Panc1 (cell line): ENCODE results near the gene ZNF239. TPM values are rescaled to one million over a fixed set of nuclear protein-coding genes. Genes with fewer than 3 reads are reported as not detected.
A peak's percentile ranks its signal among the peaks of the same experiment; 100 is the strongest.

ENCODE experiments used
- ATAC-seq: fragments of 200-7000 bp; cut with Tn5 transposase; 2 replicates; pipeline ENCODE4 v1.9.1; 2020; ENCODE audit warnings: mild to moderate bottlenecking, moderate library complexity
- BruUV-seq: library from RNA; stranded (reverse); fragments of 400-500 nt; replicated peaks from 2 replicates; lab custom pipeline; 2021; lab: Mats Ljungman, UMichigan
- CTCF ChIA-PET: fragments of 300-600 bp; sonication (Branson Sonifier 250); formaldehyde crosslinking; loops from one replicate; lab custom pipeline; 2022; ENCODE audit warnings: antibody characterized with exemption; lab: Charles Lee
- POLR2A ChIA-PET: fragments of 300-600 bp; sonication (Branson Sonifier 250); formaldehyde crosslinking; loops from one replicate; lab custom pipeline; 2022; ENCODE audit warnings: antibody characterized with exemption; lab: Charles Lee
- DNase-seq: peaks from one replicate; pipeline ENCODE4 v3.0.0-alpha.2; 2010; ENCODE audit warnings: low read depth, low spot score
- H3K27ac ChIP-seq: 2 replicates; pipeline ENCODE4 v1.5.1; 2011; ENCODE audit warnings: mild to moderate bottlenecking, low read length, inconsistent platforms
- H3K27me3 ChIP-seq: fragments of 200-500 bp; sonication (Bioruptor generic); 2 replicates; pipeline ENCODE4 v1.6.0; 2014; ENCODE audit warnings: low read length, inconsistent platforms; ENCODE audit not compliant: control insufficient read depth, insufficient read depth
- H3K36me3 ChIP-seq: fragments of 200-500 bp; sonication (Bioruptor generic); 2 replicates; pipeline ENCODE4 v1.5.1; 2014; ENCODE audit warnings: inconsistent platforms, mild to moderate bottlenecking, low read length, moderate library complexity; ENCODE audit not compliant: control insufficient read depth, insufficient read depth
- H3K4me1 ChIP-seq: 2 replicates; pipeline ENCODE4 v1.5.1; 2011; ENCODE audit warnings: inconsistent platforms, mild to moderate bottlenecking, low read length, moderate library complexity; ENCODE audit not compliant: control insufficient read depth, insufficient read depth
- H3K4me3 ChIP-seq, 2 experiments: 2 replicates each; pipeline ENCODE4 v1.5.1; 2011 to 2012; ENCODE audit warnings: low read depth in 2 of 2, low read length in 2 of 2, mild to moderate bottlenecking in 2 of 2, inconsistent platforms in 1 of 2, moderate library complexity in 1 of 2
- H3K9me3 ChIP-seq: fragments of 200-500 bp; sonication (Bioruptor generic); 2 replicates; pipeline ENCODE4 v1.5.1; 2014; ENCODE audit warnings: low read depth, mild to moderate bottlenecking, inconsistent platforms, low read length, moderate library complexity; ENCODE audit not compliant: control insufficient read depth, insufficient read depth
- POLR2AphosphoS5 ChIP-seq: IDR thresholded peaks from 2 replicates; pipeline ENCODE4 v1.6.1; 2012; ENCODE audit warnings: mild to moderate bottlenecking, low read depth, low read length, moderate library complexity
- SIN3A ChIP-seq: IDR thresholded peaks from 2 replicates; pipeline ENCODE4 v1.6.1; 2012; ENCODE audit warnings: low read depth, mild to moderate bottlenecking, low read length, moderate library complexity, borderline replicate concordance; ENCODE audit not compliant: insufficient read depth
- TCF7L2 ChIP-seq: IDR thresholded peaks from 2 replicates; pipeline ENCODE4 v1.6.1; 2011; ENCODE audit warnings: mild to moderate bottlenecking, low read depth, low read length, inconsistent platforms
- in situ Hi-C: cut with HindIII; loops from 2 replicates; pipeline ENCODE4 v1.10.0; 2016; ENCODE audit warnings: low sequenced_read_pairs, low pct_unique_long_range_greater_than_20kb
- intact Hi-C: fragments of 100-400 bp; cut with micrococcal nuclease; formaldehyde crosslinking; loops from one replicate; pipeline ENCODE4 v1.10.0; 2022; ENCODE audit not compliant: unreplicated experiment
- total RNA-seq: library from RNA; stranded (reverse); gene quantifications from one replicate; pipeline ENCODE4 v1.2.1, GENCODE V29; 2021; ENCODE audit not compliant: unreplicated experiment
- TF ChIP-seq, protein P1 (sequence below), 2 experiments: IDR thresholded peaks; 2 replicates each; pipeline ENCODE4 v1.6.1; 2011 to 2012; ENCODE audit warnings: low read depth in 2 of 2, control low read depth in 1 of 2, low read length in 1 of 2, mild to moderate bottlenecking in 1 of 2, moderate library complexity in 1 of 2; ENCODE audit not compliant: insufficient read depth in 1 of 2
- TF ChIP-seq, protein P2 (sequence below): fragments of 450-650 bp; IDR thresholded peaks from 2 replicates; pipeline ENCODE4 v1.5.1; 2017; ENCODE audit warnings: mild to moderate bottlenecking

ZNF239 gene
- total RNA-seq, 1 experiment from 2014 or later: 18.5 TPM

DNA sequence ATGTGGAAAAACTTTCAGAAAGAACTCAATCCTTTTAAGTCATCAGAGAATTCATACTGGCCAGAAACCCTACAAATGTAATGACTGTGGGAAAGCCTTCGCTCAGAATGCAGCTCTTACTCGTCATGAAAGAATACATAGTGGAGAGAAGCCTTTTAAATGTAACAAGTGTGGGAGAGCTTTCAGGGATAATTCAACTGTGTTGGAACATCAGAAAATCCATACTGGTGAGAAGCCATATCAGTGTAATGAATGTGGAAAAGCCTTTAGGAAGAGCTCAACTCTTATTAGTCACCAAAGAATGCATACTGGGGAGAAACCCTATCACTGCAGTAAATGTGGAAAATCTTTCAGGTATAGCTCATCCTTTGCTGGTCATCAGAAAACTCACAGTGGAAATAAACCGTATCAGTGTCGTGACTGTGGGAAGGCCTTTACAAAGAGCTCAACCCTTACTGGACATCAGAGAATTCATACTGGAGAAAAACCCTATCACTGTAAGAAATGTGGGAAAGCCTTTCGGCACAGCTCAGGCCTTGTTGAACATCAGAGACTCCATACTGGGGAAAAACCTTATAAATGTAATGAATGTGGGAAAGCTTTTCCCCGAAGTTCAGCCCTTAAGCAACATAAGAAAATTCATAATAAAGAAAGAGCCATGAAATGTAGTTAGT lies 42.4 kb upstream of the ZNF239 start:
- Histone ChIP-seq H3K4me3 (no peak overlapping the region), H3K27ac (no peak overlapping the region), H3K27me3 (no peaks in the 10 kb centered on the region), H3K36me3 (no peaks in the 10 kb centered on the region), H3K4me1 (no peaks in the 10 kb centered on the region), H3K9me3 (peaks cover 71% of the 10 kb centered on the region)
- POLR2A ChIA-PET: no interaction called here
- DNase-seq: no peak
- intact Hi-C loops (no loop called here), in situ Hi-C loops (no loop called here)
- CTCF ChIA-PET: no interaction called here
- TF ChIP-seq TCF7L2 (no peak), SIN3A (no peak), POLR2AphosphoS5 (no peak)
- TF ChIP-seq, protein P1, sequence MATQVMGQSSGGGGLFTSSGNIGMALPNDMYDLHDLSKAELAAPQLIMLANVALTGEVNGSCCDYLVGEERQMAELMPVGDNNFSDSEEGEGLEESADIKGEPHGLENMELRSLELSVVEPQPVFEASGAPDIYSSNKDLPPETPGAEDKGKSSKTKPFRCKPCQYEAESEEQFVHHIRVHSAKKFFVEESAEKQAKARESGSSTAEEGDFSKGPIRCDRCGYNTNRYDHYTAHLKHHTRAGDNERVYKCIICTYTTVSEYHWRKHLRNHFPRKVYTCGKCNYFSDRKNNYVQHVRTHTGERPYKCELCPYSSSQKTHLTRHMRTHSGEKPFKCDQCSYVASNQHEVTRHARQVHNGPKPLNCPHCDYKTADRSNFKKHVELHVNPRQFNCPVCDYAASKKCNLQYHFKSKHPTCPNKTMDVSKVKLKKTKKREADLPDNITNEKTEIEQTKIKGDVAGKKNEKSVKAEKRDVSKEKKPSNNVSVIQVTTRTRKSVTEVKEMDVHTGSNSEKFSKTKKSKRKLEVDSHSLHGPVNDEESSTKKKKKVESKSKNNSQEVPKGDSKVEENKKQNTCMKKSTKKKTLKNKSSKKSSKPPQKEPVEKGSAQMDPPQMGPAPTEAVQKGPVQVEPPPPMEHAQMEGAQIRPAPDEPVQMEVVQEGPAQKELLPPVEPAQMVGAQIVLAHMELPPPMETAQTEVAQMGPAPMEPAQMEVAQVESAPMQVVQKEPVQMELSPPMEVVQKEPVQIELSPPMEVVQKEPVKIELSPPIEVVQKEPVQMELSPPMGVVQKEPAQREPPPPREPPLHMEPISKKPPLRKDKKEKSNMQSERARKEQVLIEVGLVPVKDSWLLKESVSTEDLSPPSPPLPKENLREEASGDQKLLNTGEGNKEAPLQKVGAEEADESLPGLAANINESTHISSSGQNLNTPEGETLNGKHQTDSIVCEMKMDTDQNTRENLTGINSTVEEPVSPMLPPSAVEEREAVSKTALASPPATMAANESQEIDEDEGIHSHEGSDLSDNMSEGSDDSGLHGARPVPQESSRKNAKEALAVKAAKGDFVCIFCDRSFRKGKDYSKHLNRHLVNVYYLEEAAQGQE (IDR thresholded peaks at IDR 0.05; ENCODE audit: insufficient read depth in 1 of 2, low read depth in 2 of 2, low read length in 1 of 2): no peak
- TF ChIP-seq, protein P2, sequence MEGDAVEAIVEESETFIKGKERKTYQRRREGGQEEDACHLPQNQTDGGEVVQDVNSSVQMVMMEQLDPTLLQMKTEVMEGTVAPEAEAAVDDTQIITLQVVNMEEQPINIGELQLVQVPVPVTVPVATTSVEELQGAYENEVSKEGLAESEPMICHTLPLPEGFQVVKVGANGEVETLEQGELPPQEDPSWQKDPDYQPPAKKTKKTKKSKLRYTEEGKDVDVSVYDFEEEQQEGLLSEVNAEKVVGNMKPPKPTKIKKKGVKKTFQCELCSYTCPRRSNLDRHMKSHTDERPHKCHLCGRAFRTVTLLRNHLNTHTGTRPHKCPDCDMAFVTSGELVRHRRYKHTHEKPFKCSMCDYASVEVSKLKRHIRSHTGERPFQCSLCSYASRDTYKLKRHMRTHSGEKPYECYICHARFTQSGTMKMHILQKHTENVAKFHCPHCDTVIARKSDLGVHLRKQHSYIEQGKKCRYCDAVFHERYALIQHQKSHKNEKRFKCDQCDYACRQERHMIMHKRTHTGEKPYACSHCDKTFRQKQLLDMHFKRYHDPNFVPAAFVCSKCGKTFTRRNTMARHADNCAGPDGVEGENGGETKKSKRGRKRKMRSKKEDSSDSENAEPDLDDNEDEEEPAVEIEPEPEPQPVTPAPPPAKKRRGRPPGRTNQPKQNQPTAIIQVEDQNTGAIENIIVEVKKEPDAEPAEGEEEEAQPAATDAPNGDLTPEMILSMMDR: no peak
- ATAC-seq: no peak
- TSS peak; percentile 52 for BruUV-seq

DNA sequence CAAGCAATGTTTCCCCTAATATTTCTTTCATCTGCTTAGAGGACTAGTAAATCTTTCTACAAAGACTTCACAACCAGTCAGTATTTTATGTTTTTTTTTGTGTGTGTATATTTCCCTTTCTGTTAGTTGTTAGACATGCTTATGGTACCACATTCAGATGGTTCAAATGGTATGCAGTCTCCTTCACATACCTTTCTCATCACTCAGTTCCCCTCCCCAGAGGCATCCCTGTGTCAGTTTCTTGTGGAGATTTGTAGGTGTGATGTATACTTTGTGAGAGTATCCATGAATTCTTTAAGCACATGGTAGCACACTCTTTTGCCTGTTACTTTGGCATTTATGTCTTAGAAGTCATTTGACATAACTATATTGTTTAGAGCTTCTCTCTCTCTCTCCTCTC lies 36.2 kb upstream of the ZNF239 start:
- ATAC-seq: no peak
- in situ Hi-C loops (no loop called here), intact Hi-C loops (no loop called here)
- no peak for TF ChIP-seq POLR2AphosphoS5
- TF ChIP-seq, protein P2: no peak
- TF ChIP-seq, protein P1 (IDR thresholded peaks at IDR 0.05; ENCODE audit: insufficient read depth in 1 of 2, low read depth in 2 of 2, low read length in 1 of 2): no peak
- TF ChIP-seq SIN3A: no peak
- no peak for TF ChIP-seq TCF7L2
- ChIA-PET POLR2A (no interaction called here), CTCF (no interaction called here)
- Histone ChIP-seq H3K4me1 (0 out of 2 replicates have a peak, but pooled peaks cover 3% of the 10 kb centered on the region), H3K4me3 (no peak overlapping the region), H3K9me3 (peaks cover 51% of the 10 kb centered on the region), H3K27me3 (no peaks in the 10 kb centered on the region), H3K36me3 (no peaks in the 10 kb centered on the region), H3K27ac (no peak overlapping the region)
- no TSS peak for BruUV-seq
- no peak for DNase-seq
